ENCODE data around the gene KCNA1. TPM values are rescaled to one million over a fixed set of nuclear protein-coding genes. Genes with fewer than 3 reads are reported as not detected.
A peak's percentile ranks its signal among the peaks of the same experiment; 100 is the strongest.

Gene KCNA1
- total and polyA plus RNA-seq, 5 donors from 2014 or later = not detected

DNA sequence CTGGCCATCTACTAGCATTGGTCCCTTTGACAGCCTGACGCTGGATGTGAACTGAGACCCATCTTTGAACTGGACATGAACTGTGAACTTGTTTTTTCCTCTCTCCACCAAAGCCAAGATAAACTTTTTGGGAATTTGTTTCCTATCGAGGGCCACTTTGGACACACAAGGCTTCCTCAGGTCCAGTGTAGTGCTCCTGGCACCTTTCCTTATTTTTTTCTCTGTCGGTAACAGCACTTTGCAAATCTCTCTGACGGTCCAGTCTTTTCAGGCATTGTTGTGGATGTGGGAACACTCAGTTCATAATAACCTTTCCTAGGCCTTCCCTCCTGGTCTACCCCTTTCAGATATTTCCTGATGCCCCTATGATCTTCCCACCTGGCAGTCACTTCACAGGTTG, 5.0 kb downstream of the KCNA1 start:
- Mint-ChIP-seq H3K4me1 (peaks cover 0 to 17% (median 7%) of the 10 kb centered on the region in 4 donors), H3K9me3 (peaks cover 0 to 3% (median 0%) of the 10 kb centered on the region in 7 donors)
- peaks cover 20% of the 10 kb centered on the region for H3K27me3 ChIP-seq (ENCODE audit: control insufficient read depth, insufficient read depth, low read length)

DNA sequence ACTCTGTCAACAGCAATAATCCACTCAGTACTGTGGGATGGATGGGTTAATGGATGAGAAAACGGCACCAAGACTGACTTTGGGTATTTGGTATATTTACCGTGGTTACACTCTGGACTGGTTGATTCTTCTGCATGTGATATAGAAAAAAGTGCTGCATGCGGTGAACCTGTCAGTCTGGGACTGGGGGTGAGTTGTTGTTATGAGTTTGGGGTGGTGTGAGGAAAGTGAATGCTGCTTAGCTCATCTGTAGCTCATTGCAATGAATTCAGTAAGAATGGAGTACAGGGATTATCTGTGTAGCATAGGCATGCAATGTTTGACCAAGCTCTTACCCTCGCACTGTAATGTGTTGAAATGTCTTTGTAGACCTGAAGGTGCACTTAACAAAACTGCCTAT, 6.0 kb downstream of the KCNA1 start:
- no peaks in the 10 kb centered on the region for H3K9me3 ChIP-seq (ENCODE audit: control insufficient read depth in 2 of 2, low read length in 2 of 2)
- H3K27ac ChIP-seq (ENCODE audit: insufficient read depth, low read length, poor library complexity, severe bottlenecking) = no peak overlapping the region
- no peak overlapping the region for H3K27ac Mint-ChIP-seq
- no peak overlapping the region for H3K4me3 ChIP-seq (ENCODE audit: low read depth, low read length)
- peaks cover 73% of the 10 kb centered on the region for H3K27me3 Mint-ChIP-seq
- H3K36me3 Mint-ChIP-seq = peaks cover 4% of the 10 kb centered on the region
- H3K4me1 ChIP-seq (ENCODE audit: control insufficient read depth, insufficient read depth, low read length, poor library complexity, severe bottlenecking) = peaks cover 5% of the 10 kb centered on the region
- DNase-seq = no peak
- no peaks in the 10 kb centered on the region for H3K36me3 ChIP-seq (ENCODE audit: control insufficient read depth, insufficient read depth, low read length)
- no peak for ATAC-seq (ENCODE audit: low read depth in 2 of 2)
- H3K4me1 Mint-ChIP-seq = peaks cover 0 to 9% (median 5%) of the 10 kb centered on the region in 4 donors
- H3K27me3 ChIP-seq (ENCODE audit: control insufficient read depth, insufficient read depth, low read length) = peaks cover 18% of the 10 kb centered on the region
- H3K9me3 Mint-ChIP-seq = peaks cover 0 to 3% (median 0%) of the 10 kb centered on the region in 7 donors
- H3K4me3 Mint-ChIP-seq = no peak overlapping the region

More for the DNA sequence above, 5.0 kb downstream of the KCNA1 start:
- Histone ChIP-seq H3K27ac (ENCODE audit: insufficient read depth, low read length, poor library complexity, severe bottlenecking) (no peak overlapping the region), H3K4me3 (ENCODE audit: low read depth, low read length) (no peak overlapping the region), H3K9me3 (ENCODE audit: control insufficient read depth in 2 of 2, low read length in 2 of 2) (no peaks in the 10 kb centered on the region), H3K4me1 (ENCODE audit: control insufficient read depth, insufficient read depth, low read length, poor library complexity, severe bottlenecking) (peaks cover 15% of the 10 kb centered on the region), H3K36me3 (ENCODE audit: control insufficient read depth, insufficient read depth, low read length) (no peaks in the 10 kb centered on the region)
- Mint-ChIP-seq H3K27me3 (peaks cover 75% of the 10 kb centered on the region), H3K27ac (no peak overlapping the region), H3K36me3 (peaks cover 4% of the 10 kb centered on the region), H3K4me3 (no peak overlapping the region)
- DNase-seq = no peak
- ATAC-seq (ENCODE audit: low read depth in 2 of 2) = no peak

DNA sequence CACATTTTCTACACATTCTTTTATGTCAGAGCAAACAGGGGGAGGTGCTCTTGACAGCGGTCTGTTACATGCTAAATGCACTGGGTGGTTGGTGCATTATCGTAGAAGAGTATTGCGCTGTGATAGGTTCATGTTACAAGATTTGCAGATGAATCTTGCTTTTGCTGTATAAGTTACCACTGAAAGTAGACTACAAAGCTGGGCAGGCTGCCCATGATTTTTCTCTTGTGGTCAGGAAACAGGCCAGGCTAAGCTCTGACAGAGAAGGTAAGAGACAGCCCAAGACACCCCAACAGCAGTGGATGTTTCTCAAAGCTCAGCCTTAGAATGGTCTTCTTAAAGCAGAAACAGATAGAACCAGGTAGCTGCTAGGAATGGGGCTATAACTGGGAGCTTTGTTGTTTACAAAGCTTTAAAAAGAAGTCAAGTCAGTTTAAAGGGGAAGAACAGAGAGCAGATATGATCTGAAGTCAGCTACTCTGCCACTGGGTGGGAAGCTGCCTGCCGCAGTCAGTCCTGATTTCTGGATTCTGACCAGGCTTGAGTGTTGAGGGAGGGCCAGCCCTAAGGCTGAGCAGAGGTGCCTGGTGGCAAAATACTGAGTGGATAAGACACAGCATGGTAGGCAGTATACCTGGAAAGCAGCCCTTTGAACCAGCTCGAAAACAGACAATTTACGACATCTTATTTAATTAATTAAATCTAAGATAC, 9.4 kb downstream of the KCNA1 start:
- Histone ChIP-seq H3K9me3 (ENCODE audit: control insufficient read depth in 2 of 2, low read length in 2 of 2) (no peaks in the 10 kb centered on the region), H3K4me1 (ENCODE audit: control insufficient read depth, insufficient read depth, low read length, poor library complexity, severe bottlenecking) (no peaks in the 10 kb centered on the region), H3K27ac (ENCODE audit: insufficient read depth, low read length, poor library complexity, severe bottlenecking) (no peak overlapping the region), H3K27me3 (ENCODE audit: control insufficient read depth, insufficient read depth, low read length) (peaks cover 19% of the 10 kb centered on the region), H3K36me3 (ENCODE audit: control insufficient read depth, insufficient read depth, low read length) (no peaks in the 10 kb centered on the region), H3K4me3 (ENCODE audit: low read depth, low read length) (no peak overlapping the region)
- ATAC-seq (ENCODE audit: low read depth in 2 of 2) (no peak), DNase-seq (no peak)
- Mint-ChIP-seq H3K27ac (peak overlapping the region in 1 of 3 donors; percentile 26), H3K36me3 (no peaks in the 10 kb centered on the region), H3K4me3 (no peak overlapping the region), H3K27me3 (peaks cover 66% of the 10 kb centered on the region), H3K4me1 (no peaks in the 10 kb centered on the region), H3K9me3 (no peaks in the 10 kb centered on the region)

DNA sequence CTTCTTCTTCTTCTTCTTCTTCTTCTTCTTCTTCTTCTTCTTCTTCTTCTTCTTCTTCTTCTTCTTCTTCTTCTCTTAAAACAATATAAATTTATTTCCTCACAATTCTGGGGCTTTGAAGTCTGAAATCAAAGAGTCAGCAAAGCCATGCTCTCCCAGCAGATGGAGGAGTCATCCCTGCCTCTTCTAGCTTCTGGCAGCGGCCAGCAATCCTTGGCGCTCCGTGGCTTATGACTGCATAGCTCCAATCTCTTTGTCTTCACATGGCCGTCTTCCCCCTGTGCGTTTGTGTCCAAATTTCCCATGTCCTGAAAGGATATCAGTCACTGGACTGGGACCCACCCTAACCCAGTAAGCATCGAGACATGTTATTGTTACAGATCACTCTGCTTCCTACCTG, 22.9 kb downstream of the KCNA1 start:
- Mint-ChIP-seq H3K4me3 (no peak overlapping the region), H3K36me3 (no peaks in the 10 kb centered on the region), H3K27ac (no peak overlapping the region), H3K27me3 (peaks cover 12% of the 10 kb centered on the region), H3K9me3 (no peaks in the 10 kb centered on the region), H3K4me1 (no peaks in the 10 kb centered on the region)
- no peak overlapping the region for H3K27ac ChIP-seq (ENCODE audit: insufficient read depth, low read length, poor library complexity, severe bottlenecking)
- H3K4me1 ChIP-seq (ENCODE audit: control insufficient read depth, insufficient read depth, low read length, poor library complexity, severe bottlenecking) = no peaks in the 10 kb centered on the region
- ATAC-seq (ENCODE audit: low read depth in 2 of 2) (no peak), DNase-seq (no peak)
- no peaks in the 10 kb centered on the region for H3K36me3 ChIP-seq (ENCODE audit: control insufficient read depth, insufficient read depth, low read length)
- no peak overlapping the region for H3K4me3 ChIP-seq (ENCODE audit: low read depth, low read length)
- no peaks in the 10 kb centered on the region for H3K9me3 ChIP-seq (ENCODE audit: control insufficient read depth in 2 of 2, low read length in 2 of 2)
- H3K27me3 ChIP-seq (ENCODE audit: control insufficient read depth, insufficient read depth, low read length) = peaks cover 17% of the 10 kb centered on the region

DNA sequence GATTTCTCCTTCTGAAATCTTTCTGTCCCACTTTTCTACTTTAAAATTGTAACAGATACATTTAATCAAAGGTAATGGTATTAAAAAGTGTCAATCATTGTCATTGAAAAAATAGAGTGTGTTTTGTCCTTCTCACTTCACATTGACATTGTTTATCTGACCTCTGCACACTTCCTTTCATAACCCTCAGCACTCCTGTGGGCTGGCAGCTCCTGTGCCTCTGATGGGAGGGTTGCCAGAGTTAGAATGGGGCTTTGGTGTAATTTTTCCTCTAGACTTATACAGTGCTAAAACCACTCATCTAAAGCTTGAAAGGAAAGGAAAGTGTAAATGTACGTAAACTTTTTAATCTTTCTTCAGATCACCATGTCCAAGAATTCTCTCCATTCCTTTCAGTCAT, 23.7 kb downstream of the KCNA1 start:
- Mint-ChIP-seq H3K36me3 (no peaks in the 10 kb centered on the region), H3K27me3 (peaks cover 12% of the 10 kb centered on the region), H3K9me3 (no peaks in the 10 kb centered on the region), H3K4me1 (no peaks in the 10 kb centered on the region), H3K4me3 (no peak overlapping the region), H3K27ac (no peak overlapping the region)
- H3K36me3 ChIP-seq (ENCODE audit: control insufficient read depth, insufficient read depth, low read length) = no peaks in the 10 kb centered on the region
- peaks cover 18% of the 10 kb centered on the region for H3K27me3 ChIP-seq (ENCODE audit: control insufficient read depth, insufficient read depth, low read length)
- H3K9me3 ChIP-seq (ENCODE audit: control insufficient read depth in 2 of 2, low read length in 2 of 2) = no peaks in the 10 kb centered on the region
- no peak for DNase-seq
- no peak overlapping the region for H3K27ac ChIP-seq (ENCODE audit: insufficient read depth, low read length, poor library complexity, severe bottlenecking)
- H3K4me3 ChIP-seq (ENCODE audit: low read depth, low read length) = no peak overlapping the region
- ATAC-seq (ENCODE audit: low read depth in 2 of 2) = no peak
- H3K4me1 ChIP-seq (ENCODE audit: control insufficient read depth, insufficient read depth, low read length, poor library complexity, severe bottlenecking) = no peaks in the 10 kb centered on the region

DNA sequence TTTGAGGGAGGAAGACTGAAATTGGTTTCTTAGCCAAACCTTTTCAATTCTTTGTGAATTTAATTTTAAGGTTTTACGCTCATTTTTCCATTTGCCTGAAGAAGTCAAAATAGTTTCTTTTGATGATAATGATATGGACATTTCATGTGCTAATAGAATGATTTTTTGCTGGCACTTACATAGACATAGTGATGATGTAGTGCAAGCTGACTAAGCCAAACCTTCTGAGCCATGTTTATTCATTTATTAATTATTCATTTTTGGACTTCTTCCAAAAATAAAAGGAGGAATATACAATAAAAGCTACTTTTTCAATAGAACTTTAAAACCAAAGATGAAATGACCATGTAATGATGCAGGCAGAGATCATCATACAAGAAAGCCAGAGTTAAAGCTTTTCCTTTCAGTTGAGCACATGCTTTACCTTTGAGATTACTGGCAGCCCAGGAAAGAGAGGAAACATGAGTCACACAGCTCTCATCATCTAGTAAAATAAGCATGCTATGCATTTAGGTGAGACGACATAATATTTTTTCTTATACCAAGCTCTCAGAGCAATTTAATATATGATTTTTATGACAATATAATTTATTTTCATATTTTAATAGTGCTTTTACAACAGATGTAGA, 24.8 kb downstream of the KCNA1 start:
- H3K27ac ChIP-seq (ENCODE audit: insufficient read depth, low read length, poor library complexity, severe bottlenecking) = no peak overlapping the region
- Mint-ChIP-seq H3K4me3 (no peak overlapping the region), H3K27ac (no peak overlapping the region), H3K9me3 (no peaks in the 10 kb centered on the region), H3K36me3 (no peaks in the 10 kb centered on the region), H3K27me3 (peaks cover 12% of the 10 kb centered on the region), H3K4me1 (no peaks in the 10 kb centered on the region)
- H3K4me3 ChIP-seq (ENCODE audit: low read depth, low read length) = no peak overlapping the region
- no peaks in the 10 kb centered on the region for H3K36me3 ChIP-seq (ENCODE audit: control insufficient read depth, insufficient read depth, low read length)
- H3K4me1 ChIP-seq (ENCODE audit: control insufficient read depth, insufficient read depth, low read length, poor library complexity, severe bottlenecking) = no peaks in the 10 kb centered on the region
- DNase-seq (no peak), ATAC-seq (ENCODE audit: low read depth in 2 of 2) (no peak)
- H3K9me3 ChIP-seq (ENCODE audit: control insufficient read depth in 2 of 2, low read length in 2 of 2) = no peaks in the 10 kb centered on the region
- peaks cover 16% of the 10 kb centered on the region for H3K27me3 ChIP-seq (ENCODE audit: control insufficient read depth, insufficient read depth, low read length)

DNA sequence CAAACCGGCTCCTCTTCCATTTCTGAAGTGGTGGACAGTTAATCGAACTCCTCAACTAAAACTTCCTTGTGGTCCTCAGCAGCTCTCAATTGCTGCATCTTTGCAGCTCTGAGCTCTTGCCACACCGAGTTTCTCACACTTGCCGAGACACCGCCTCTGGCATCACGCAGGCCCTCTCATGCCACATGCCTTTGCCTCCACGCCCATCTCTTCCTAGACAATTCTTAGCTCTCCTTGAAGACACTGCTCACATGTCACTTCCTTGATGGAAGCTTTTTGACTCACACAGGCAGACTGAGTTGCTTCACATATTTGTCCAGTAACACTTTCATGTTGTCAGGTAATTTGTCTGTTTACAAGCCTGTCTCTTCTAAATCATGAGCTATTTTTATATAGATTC, 29.2 kb downstream of the KCNA1 start:
- Histone ChIP-seq H3K36me3 (ENCODE audit: control insufficient read depth, insufficient read depth, low read length) (no peaks in the 10 kb centered on the region), H3K27me3 (ENCODE audit: control insufficient read depth, insufficient read depth, low read length) (peaks cover 10% of the 10 kb centered on the region), H3K27ac (ENCODE audit: insufficient read depth, low read length, poor library complexity, severe bottlenecking) (no peak overlapping the region), H3K4me1 (ENCODE audit: control insufficient read depth, insufficient read depth, low read length, poor library complexity, severe bottlenecking) (no peaks in the 10 kb centered on the region), H3K4me3 (ENCODE audit: low read depth, low read length) (no peak overlapping the region), H3K9me3 (ENCODE audit: control insufficient read depth in 2 of 2, low read length in 2 of 2) (no peaks in the 10 kb centered on the region)
- DNase-seq (no peak), ATAC-seq (ENCODE audit: low read depth in 2 of 2) (no peak)
- H3K36me3 Mint-ChIP-seq = no peaks in the 10 kb centered on the region
- no peak overlapping the region for H3K4me3 Mint-ChIP-seq
- H3K27ac Mint-ChIP-seq = no peak overlapping the region
- H3K9me3 Mint-ChIP-seq = no peaks in the 10 kb centered on the region
- H3K27me3 Mint-ChIP-seq = peaks cover 4% of the 10 kb centered on the region
- H3K4me1 Mint-ChIP-seq = no peaks in the 10 kb centered on the region

Measured in CD4-positive, CD25-positive, alpha-beta regulatory T cell (primary cell).